HG03159 (cell line): Measurements from ENCODE around the gene CNDP1.

Experiments used
- ATAC-seq: cut with Tn5 transposase; IDR thresholded peaks from one replicate; pipeline ENCODE4 v1.9.1; 2021; ENCODE audit warnings: mild to moderate bottlenecking, moderate library complexity; ENCODE audit not compliant: unreplicated experiment

CNDP1 gene

GRCh38 chr18:74616494-74616893 is 82.2 kb downstream of the CNDP1 start:
- ATAC-seq, result no peak

- no peak for ATAC-seq
Observed at GRCh38 chr18:74617486-74617885, 83.2 kb downstream of the CNDP1 start.

GRCh38 chr18:74622072-74622471 is 87.8 kb downstream of the CNDP1 start:
- no peak for ATAC-seq

GRCh38 chr18:74623047-74623816 is 88.9 kb downstream of the CNDP1 start:
- no peak for ATAC-seq

GRCh38 chr18:74624466-74624865 is 90.2 kb downstream of the CNDP1 start:
- no peak for ATAC-seq

- ATAC-seq, result no peak
Observed at GRCh38 chr18:74625157-74625556, 90.9 kb downstream of the CNDP1 start.

GRCh38 chr18:74626049-74626874 is 92.0 kb downstream of the CNDP1 start:
- ATAC-seq, result no peak

- ATAC-seq, result no peak
Observed at GRCh38 chr18:74630804-74631203, 96.5 kb downstream of the CNDP1 start.

GRCh38 chr18:74631212-74631611 is 96.9 kb downstream of the CNDP1 start:
- no peak for ATAC-seq

GRCh38 chr18:74631623-74632350 is 97.5 kb downstream of the CNDP1 start:
- no peak for ATAC-seq

- ATAC-seq, result no peak
Observed at GRCh38 chr18:74632351-74632679, 98.0 kb downstream of the CNDP1 start.

- ATAC-seq, result no peak
Observed at GRCh38 chr18:74632856-74633255, 98.6 kb downstream of the CNDP1 start.

- ATAC-seq, result no peak
Observed at GRCh38 chr18:74633652-74634352, 99.5 kb downstream of the CNDP1 start.

GRCh38 chr18:74635224-74635975 is 101.1 kb downstream of the CNDP1 start:
- no peak for ATAC-seq
